Activated naive CD4-positive, alpha-beta T cell treated with Interleukin-2 at 50 U/mL for 16 hours (primary cell): ENCODE results near the gene NEUROG1.

ENCODE experiments used
- DNase-seq: peaks from one replicate; pipeline ENCODE4 v3.0.0-alpha.2; 2020

Gene NEUROG1

DNA sequence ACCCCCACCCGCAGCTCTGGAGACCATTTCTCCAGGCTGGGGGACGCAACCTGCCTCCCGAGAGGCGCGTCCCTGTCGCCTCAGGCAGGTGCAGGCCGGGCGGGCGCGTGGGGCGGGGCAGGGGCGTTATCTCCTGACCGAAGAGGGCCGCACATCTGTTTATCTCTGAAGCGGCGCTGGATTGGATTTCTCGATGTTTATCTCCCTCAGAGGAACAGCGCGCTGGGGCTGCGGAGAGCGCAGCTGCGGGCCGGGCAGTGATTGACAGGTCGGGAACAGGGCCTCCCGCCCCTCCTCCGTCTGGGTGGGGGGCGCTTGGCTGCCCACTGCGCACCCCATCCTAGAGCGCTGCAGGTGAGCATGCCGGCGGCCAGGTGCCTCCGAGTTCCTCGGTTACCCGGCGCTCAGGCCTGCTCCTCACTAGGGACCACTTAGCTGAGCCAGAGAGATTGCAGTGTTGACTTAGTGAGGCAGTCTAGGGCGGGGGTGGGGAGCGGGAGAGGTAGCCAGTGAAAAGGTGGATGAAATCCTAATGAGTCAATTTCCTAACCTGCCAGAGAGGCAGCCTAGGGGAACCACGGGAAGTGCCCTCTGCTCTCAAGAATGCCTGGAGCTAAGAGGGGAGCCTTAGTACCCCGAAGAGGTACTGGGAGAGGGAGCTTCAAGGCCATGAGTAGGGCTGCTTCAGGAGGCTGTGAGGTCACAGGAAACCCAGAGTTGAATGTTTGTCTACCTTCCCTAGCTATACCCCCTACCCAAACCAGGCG lies 44.0 kb downstream of the NEUROG1 start:
- DNase-seq = no peak

DNA sequence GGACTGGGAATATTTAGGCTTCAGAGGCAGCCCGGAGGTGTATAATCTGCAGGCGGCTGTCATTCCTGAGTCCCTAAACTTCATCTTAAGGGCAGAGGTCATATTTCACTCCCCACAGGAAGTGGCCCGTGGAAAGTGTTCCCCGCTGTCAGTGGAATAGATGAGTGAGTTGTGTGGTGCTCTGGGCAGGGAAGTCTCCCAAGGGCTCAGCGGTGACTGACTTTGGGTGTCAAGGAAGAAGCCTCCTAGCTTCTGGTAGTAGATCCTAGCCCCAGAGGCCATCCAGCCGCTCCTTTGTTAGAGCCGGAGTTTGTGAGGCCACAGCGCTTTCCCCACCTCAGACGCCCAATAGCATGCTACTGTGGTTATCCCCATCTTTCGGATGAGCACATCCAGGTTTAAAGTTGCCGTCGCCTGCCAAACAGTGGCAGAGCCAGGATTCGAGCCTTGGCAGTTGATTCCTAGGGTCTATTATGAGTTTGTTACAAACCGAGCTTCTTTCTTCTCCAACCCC lies 44.7 kb downstream of the NEUROG1 start:
- DNase-seq = no peak

DNA sequence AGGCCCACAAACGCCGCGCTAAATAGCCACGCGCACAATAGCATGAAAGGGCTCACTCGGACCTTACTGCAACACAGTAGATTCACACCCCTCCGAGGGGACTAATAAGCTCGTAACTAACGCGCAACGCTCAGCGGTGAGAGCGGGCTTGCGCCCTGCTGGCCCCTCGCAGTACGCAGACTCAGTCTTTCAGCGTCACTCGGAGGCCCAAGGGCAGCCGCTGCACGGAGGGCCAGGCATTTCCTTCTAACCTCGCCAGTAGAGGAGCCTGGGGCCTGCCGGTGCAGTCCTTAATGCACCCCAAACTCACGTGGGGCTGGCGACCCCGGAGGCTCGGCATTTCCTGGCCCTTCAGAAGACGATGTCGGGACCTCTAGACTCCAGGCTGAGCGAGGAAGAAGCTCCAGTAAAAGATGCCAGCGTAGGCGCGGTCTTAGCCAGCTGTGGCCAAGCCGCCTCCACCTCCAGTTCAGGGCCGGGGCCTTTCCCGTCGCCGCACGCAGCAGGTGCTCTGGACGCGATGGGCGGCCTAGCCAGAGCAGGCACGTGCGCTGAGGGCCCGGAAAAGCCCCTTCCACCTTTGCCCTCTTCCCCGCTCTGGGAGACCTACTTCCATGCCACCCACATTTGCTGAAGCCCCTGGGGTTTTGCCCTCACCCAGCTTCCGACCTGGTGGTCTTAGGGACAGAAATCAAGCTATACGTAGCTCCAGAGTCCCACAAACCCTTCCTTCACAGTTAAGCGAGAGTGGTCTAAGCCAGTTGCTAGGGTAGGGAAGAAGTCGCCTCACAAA lies 45.3 kb downstream of the NEUROG1 start:
- DNase-seq = no peak

DNA sequence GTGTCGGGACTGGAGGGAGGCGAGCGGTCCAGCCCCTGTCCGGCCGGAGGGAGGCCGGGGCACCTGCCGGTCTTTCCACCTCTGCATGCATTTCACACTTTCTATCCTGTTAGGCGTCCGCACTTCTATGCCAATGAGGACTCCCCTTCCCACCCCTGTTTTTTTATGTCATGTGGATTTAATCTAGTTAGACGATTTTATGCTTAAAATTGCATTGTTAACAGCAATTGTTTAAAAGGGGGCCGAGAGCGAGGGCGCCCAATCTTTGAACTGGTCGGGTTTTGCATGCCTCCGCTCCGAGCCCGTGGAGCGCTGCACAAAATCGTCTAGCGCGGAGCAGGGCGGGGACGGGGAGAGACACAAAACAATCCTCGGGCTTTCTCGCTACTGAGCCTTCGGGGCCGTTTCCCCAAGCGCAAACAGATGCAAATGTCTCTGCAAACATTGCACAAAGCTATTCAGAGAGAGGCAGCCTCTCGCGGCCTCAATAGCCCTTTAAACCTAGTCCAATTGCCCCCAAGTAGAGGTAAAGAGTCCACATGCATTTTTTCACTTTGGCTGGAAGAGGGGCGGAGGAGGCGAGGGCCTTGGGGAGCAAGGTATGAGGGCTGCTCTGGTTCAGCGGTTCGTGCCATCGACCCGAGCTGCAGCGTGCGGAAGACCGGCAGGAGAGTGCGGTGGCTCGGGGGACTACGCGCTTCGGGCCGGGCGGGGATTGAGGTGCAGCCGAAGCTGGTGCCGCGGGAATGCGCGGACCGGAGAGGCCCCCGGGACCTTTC lies 46.1 kb downstream of the NEUROG1 start:
- no peak for DNase-seq

DNA sequence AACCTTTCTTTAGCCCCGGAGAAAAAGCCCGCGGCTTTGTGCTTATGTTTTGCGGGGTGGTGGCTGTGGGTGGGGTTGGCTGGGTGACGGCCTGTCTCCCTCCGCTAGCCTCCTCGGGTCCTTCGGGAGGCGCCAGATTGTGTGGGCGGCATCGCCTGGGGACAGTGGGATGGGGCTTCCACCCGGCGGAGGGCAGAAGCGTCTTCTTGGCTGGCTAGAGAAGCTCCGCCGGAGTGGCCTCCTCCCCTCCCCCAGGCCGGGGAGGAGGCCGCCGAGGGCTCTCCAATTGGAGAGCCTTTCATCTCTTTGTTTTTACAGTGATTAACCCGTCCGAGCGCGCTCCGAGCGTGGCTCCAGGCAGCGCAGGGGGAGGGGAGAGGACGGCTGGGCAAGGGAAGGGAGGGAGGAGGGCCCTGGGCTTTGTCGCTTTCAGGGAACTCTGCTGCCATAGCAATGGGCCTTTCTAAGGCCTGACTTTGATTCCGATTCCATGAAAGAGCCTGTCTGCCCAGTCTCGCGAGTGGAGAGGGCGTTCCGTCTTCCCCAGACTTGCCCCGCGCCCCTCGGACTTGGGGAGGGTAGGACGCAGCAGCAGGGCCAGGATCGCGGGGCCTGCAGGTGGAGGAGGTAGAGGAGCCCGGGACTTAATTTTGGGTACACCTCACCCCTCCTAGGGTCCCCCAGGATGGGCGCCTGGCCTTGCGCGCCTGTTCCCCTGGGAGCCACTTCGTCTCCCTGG lies 46.9 kb downstream of the NEUROG1 start:
- no peak for DNase-seq

DNA sequence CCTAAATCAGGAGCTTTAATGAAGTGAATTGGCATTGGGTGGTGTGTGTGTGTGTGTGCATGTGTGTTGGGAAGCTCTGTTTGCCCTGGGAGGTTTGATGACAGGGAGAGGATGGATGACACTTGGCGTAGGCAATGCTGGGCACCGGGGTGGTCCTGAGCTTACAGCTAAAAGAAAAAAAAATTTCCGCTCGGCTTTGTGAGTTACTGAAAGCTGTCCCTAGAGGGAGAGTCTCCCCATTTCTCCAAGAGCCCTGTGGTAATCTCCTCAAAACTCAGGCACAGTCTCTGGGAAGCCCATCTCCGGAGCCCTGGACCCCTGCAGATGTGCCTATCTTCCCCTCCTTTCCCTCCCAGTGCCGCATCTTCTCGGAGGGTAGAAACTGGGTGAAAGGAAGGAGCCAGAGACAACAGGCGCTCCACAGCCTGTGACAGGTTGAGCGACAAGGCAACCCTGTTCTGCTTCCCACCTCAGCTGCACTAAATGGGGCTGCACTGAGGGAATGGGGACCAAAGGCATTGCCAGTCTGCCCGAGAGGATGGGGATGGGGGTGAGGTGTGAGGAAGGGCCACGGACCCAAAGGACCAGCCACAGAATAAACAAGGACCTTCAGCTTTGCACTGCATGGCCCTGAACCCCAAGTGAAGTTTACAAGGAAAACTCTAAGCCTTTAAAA lies 47.8 kb downstream of the NEUROG1 start:
- DNase-seq = no peak

DNA sequence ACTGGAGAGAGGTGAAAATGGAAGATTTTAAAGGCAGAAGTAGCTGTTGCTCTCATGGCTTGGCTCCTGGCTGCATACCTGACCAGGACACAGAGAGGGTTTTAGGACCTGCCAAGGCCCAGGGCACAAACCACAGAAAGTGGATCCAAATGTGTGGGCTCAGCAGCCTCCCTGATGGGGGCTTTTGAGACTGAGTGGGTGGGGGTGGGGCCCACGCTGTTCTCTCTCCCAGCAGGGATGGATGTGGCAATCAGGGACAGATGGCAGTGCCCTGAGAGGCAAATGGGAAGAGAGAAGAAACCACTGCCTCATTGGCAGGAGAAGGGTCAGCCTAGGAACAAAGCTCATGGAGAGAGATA lies 48.7 kb downstream of the NEUROG1 start:
- no peak for DNase-seq

DNA sequence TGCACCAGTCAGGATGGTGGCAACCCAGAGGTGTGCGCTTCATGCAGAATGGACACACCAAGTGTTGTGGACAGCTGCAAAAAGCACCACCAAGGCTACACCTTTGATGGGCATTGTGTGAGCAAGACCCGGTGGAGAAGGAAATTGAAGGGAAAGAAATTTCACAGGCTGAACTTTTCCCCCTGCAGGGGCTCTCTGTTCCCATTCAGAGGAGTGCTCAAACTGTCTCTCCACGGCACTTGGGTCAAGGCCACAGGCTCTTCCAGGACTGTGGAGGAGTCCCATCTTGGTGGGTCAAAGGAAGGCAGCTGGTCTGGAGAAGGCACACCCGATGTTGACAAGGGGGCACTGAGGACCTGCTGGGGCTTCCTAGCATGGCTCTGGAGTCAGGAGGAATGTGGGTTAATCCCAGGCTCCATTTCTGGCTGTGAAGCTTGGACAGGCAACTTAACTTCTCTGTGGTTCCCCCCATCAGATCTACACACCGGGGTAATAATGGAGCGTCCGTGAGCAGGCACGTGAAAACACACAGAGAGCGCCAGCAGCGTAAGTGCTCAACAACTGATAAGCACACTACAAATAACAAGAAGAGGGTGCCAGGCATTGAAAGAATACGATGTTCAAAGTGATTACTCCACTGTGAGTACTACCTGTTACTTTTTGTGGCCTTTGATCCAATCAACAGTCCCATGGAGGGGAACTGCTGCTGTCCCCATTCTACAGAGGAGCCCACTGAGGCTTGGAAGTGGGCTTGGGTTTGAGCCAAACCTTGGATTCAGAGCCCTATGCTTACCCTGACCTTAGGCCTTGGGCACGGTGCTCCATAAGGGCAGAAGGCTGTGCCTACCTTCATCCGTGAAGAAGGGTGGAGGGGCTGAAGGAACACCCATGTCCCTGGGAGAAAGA lies 49.4 kb downstream of the NEUROG1 start:
- no peak for DNase-seq

DNA sequence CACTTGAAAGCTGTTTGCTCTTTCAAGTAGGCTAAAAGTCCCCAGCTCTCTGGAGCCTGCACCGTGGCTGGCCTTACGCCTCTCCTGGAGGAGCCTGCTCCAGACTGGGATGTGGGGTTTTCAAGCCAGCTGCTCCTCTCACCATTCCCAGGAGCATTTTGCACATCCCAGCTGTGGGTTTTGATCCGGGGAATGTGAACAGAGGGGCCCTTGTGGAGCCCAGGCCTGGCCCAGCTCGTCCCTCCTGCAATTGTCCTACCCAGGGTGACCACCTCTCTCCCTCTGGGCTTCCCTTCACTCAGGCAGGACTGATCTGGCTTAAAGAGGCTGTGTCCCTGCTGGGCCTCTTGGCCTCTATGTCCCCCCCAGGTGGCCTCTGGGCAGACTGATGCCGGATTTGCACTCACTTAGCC lies 51.1 kb downstream of the NEUROG1 start:
- no peak for DNase-seq
